Effector CD4-positive, alpha-beta T cell (primary cell): ENCODE results near the gene SERPINF2.
"Not testable (repeated sequence)": the region's sequence is repeated elsewhere in the genome, so short reads cannot be mapped to it uniquely, and the experiment has no call there.

ENCODE experiments used
- DNase-seq: peaks from one replicate; pipeline ENCODE4 v3.0.0-alpha.2; 2020
- total RNA-seq: gene quantifications from one replicate; lab custom pipeline; 2026; lab: John Stamatoyannopoulos, UW

Gene SERPINF2
- 1.3 reads per million for total RNA-seq

DNA sequence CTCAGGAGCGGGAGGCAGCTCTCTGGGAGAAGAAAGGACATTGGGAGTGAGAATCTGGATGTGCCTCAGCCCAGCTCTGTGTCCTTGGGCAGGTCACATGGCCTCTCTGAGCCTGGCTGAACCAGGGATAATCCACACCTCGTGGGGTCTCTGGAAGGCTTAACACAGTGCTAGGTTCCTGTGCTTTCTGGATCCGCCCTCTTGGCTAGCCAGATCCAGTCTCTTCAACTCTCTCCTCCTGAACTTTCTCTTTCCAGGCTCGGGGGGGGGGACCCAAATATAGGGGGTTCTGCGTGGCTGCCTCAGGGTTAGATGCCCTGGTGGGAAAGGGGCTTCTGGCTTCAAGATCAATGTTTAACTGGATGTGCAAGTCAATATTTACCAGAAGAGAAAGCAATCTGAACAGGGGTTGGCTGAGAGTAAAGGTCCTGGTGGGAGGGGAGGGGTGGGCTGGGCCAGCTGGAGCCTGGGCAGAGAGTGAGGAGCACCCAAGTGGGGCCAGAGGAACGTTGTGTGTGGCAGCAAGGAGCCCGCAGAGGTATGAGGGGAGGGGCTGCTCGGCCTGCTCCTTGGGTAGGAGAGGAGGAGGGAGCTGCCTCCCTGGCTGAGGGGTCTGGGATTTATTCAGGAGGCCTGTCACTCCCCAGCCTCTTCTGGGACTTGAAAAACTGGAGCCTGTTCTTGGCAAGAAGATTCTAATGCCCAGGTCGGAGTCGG lies at the start of gene SERPINF2:
Gene SERPINF2 (plus strand): TSS at position 501 of the 717 bp plus-strand sequence. CDS start 2,125 bp downstream, outside the sequence.
- no peak for DNase-seq

GRCh38 chr17:1693339-1693738 lies 49.3 kb upstream of the SERPINF2 start:
- no peak for DNase-seq

GRCh38 chr17:1695365-1695764 lies 47.3 kb upstream of the SERPINF2 start:
- no peak for DNase-seq

DNA sequence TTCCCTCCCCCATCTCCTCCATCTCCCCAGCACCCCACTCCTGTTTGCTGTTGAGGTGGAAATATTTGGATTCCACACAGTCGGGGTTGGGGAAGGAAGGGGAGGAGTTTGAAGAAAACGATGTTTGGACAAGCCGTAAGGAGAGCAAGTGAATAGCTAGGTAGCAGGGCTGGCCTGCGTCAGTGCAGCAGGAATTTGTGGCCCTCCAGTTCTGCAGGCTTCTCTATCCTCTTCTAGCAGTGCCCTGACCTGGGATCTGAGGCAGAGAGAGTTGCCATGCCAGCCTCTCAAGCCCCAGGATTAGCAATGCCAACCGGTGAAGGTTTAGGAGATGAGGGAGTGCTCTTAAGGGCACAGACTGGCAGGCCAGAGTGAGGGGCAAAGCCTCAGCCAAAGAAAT lies 45.0 kb upstream of the SERPINF2 start:
- no peak for DNase-seq

DNA sequence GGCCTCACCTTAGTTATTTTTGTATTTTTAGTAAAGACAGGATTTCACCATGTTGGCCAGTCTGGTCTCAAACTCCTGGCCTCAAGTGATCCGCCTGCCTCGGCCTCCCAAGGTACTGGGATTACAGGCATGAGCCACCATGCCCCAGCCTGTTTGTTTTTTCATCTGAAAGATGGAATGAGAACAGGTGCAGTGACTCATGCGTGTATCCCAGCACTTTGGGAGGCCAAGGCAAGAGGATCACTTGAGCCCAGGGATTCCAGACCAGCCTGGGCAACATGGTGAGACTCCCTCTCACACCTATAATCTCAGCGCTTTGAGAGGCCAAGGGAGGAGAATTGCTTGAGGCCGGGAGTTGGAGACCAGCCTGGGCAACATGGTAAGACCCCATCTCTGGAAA lies 42.8 kb upstream of the SERPINF2 start:
- DNase-seq = not testable (repeated sequence)

DNA sequence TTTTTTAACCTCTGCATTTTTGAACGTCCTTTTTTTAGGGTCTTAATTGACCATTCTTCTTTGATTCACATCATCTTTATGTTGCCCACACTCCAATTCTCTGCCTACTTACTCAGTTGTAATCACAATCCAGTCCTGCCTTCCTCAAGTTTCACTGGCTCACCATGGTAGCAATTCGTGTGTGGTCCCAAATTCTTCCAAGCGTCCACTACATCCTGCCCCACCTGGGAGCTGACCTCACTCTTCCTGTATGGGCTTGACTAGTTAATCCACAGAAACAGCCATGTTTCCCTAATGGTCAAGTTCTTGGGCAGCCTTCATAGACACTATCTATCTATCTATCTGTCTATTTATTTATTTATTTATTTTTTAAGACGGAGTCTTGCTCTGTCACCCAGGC lies 39.6 kb upstream of the SERPINF2 start:
- DNase-seq = no peak

GRCh38 chr17:1705004-1705403 lies 37.7 kb upstream of the SERPINF2 start:
- no peak for DNase-seq

DNA sequence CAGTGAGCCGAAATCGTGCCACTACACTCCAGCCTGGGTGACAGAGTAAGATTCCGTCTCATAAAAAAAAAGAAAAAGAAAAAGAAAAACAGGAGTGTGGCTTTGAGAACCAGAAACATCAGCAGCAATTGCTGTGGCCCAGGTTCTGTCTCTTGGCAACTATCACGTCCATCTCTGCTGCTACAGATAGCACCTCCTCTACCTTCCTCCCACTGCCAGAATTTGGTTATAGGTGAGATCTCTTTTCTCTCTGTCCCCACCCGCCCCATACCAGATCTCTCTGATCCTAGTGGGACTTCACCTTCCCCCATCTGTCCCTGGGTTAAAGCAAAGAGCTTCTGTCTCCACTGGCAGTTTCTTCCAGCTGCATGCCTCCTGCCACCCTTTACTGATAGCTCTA lies 35.6 kb upstream of the SERPINF2 start:
- no peak for DNase-seq

GRCh38 chr17:1708791-1709346 lies 33.8 kb upstream of the SERPINF2 start:
- not testable (repeated sequence) for DNase-seq

- no peak for DNase-seq
These were observed 33.2 kb upstream of the SERPINF2 start for GRCh38 chr17:1709403-1709951.

- no peak for DNase-seq
These were observed 32.5 kb upstream of the SERPINF2 start, which contains the start of gene TLCD2 for GRCh38 chr17:1709971-1710806. TSS of gene TLCD2 (minus strand) at chr17:1710377. CDS start at chr17:1710242, 135 bp downstream.

DNA sequence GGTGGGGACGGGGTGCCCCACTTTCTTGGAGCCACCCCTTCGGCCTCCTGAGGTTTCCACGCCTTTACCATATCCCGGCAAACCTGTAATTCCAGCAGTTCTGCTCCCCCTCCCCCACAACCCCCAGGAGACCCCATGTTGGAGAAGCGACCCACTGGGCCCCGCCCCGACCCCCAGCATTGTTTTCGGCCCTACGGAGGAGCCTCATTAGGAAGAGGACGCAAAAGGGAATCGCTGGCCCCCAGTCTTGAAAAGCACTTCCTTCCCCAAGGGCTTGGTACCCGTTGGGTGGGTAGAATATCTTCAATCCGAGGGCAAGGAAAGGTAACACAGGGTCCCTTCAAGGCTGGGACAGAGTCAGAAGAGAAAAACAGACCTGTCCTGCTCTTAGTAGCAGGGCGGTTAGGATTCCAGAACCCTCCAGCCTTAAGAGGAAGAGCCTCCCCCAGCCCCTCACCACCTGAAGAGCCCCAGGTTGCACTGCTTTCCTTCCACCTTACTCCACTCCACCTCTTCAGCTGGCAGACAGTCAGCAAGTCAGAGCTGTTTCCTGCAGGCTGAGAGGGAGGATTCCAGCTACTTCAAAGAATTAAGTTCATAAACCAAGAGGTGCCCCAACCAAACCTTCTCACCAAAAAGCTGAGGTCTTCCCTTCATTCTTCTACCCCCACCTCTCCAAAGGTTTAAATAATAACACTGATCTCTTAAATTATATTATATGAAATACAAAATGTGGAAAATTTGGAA lies 31.7 kb upstream of the SERPINF2 start:
- no peak for DNase-seq

DNA sequence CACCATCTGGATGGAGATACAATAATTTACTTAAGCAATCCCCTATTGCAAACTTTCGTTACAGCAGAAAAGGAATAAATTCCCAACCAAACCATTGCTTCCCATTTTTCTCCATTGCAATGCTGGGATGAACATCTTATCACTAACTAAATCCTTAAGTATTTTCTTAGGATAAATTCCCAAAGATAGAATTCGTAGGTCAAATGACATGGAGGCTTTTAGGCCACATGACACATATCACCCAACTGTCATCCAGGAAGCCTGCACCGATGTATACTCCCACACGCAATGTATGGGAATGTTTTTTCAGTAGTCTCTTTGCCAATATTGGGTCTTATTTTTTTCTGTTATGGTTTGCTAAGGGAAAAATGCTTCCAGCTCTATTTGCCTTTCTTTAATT lies 30.9 kb upstream of the SERPINF2 start:
- DNase-seq = no peak

GRCh38 chr17:1712271-1712670 lies 30.4 kb upstream of the SERPINF2 start:
- DNase-seq = no peak

- DNase-seq = no peak
These were observed 29.4 kb upstream of the SERPINF2 start for GRCh38 chr17:1713160-1713877.

GRCh38 chr17:1713878-1714426 lies 28.7 kb upstream of the SERPINF2 start:
- DNase-seq = no peak

- DNase-seq = no peak
These were observed 28.2 kb upstream of the SERPINF2 start for GRCh38 chr17:1714427-1714979.

DNA sequence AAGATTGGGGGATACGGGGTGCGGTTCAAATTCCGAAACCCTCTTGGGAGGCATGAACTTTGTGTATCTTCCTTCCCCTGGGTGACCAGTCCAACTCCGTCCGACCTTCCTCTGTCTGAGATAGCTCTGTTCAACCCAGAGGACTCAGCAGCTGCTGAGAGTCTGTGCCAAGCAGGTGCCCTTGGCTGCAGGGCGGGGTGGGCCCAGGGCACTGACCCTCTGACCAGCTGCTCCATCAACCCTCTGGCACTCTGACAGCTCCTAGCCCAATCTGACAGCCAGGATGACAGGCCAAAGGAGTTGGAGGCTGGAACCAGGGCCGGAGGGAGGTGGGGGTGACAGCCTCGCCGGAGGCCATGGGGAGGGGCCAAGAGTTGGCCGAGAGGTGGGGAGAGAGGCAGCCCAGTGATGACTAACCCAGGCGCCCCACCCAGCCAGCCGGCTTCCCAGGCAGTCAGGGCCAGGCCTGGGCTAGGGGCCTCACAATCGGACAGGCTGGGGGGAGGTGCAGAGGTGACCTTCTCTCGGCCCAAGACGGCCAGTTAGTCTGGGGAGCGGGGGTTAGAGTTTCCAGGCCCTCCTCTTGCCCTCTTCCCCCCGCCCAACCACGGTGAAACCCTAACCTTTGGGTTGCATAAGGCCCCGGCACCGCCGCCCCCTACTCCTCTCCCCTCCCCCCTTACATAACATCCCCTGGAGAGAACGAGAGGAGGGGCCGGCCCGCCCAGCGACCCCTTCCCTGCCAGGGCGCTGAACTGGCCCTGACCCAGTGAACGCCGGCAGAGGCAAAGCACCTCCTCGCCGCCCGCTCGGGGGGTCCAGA lies 27.5 kb upstream of the SERPINF2 start:
- peak; percentile 35 for DNase-seq

DNA sequence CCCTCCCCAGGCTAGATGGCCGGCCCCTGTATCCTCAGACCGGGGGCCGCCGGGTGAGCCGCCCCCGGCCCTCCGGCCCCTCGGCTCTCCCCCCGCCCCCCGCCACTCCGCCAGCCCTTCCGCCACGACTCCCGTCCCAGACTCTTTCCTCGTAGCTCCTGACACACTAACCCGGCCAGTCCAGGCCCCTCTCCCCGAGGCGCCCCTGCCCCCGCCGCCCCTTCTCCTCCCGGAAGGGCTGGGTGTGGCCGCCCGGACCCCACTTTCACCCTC lies 26.9 kb upstream of the SERPINF2 start:
- no peak for DNase-seq

DNA sequence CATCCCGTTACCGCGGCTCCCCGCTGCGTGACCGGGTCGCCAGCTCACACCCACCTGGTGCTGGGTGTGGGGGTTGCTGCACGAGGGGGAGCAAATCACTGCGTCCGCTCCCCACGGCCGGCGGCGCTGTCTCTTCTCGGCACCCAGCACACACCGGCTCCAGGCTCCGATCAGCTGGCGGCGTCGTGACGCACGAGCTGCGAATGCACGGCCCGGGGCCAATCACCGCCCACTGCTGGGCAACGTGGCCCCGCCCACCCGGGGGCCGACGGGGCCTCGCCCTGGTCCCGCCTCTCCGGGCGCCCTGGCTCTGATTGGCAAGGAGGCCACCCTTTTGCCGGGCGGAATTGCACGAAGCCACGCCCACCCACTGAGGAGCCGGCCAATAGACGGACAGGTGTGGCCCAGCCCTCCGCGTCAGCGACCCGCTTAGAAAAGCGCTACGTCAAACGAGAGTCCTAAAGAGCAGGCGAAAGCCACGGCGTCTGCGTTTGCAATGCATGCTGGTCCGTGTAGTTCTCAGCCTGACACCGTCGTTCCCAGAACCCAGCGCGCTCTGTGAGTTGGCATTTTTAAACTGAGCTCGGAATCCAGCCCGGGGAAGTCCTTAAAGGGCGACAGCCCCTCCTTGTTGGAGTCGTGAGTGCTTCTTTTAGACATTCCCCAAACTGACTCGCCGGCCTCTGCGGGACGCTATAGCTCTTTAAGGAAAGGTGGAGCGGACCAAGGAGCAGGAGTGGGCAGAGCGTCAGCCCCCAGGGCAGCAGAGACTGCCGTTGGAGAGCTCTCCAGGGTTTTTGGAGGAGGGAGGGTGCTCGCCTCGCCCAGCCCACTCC lies 26.4 kb upstream of the SERPINF2 start:
- DNase-seq = peak; percentile 100
